Head of caudate nucleus (tissue), 42 donors: ENCODE results near the gene AP3B2.
A peak's percentile ranks its signal among the peaks of the same experiment; 100 is the strongest.

ENCODE experiments used
- DNase-seq, 42 donors: peaks; one replicate each; pipeline versions ENCODE4 v3.0.0 to v3.0.0-alpha.2; 2020 to 2021; ENCODE audit warnings: mixed read lengths in 7 of 42
- intact Hi-C: fragments of 100-400 bp; cut with DNase I; formaldehyde crosslinking; loops from one replicate; pipeline ENCODE4 v1.15.0; 2022

AP3B2 gene

DNA sequence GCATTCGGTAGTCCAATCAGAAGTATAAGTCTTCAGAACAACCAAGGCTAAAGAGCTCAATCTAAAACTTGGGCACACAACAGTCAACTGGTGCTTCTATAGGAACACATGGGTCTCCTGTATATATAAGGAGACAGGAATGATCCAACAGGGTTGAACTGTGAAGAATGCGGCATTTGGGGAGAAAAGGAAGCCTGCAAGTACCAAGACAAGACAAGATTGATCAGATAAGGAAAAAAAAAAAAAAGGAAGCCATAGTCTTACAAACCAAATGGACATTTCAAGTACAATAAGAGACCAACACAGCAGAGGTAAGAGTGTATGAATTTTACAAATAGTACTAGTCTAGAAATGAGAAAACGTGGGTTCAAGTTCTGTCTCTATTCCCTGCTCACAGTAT lies 69.0 kb downstream of the AP3B2 start:
- DNase-seq = no peak
- intact Hi-C loops = no loop called here

DNA sequence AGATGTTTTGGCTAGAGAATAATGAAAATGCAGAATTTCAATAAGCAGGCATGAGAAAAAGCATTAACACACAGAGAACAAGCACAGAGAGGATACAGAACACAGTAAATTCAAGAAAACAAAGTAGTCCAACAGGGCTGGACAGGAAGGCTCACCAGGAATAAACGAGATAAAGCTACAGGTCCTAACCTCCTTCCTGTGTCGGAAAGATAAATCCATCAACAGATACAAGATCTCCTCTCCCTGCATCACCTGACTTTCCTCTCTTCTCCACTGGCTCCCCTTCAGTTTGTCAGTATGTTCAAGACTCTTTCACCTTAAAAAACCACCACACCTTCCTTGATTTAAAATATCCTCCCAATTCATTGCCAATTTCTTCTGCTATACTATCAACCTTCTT lies 73.9 kb downstream of the AP3B2 start:
- intact Hi-C loops = no loop called here

DNA sequence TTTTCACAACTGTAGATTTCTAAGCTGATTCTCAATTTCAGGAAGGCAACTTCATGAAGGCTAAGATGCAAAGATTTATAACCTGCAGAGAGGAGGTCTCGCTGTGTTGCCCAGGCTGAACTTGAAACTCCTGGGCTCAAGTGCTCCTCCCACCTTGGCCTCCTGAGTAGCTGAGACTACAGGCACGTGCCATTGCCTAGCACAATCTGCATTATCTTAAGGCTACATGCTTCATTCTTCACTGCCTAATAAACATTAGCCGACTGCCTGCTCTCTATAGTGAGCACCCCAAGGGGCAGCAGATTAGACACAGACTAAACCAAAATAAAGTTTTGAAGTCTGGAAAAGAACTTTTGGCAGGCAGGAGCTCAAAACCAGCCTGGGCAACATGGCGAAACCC lies 79.6 kb downstream of the AP3B2 start:
- DNase-seq = no peak
- intact Hi-C loops = no loop called here

More for the DNA sequence above, 73.9 kb downstream of the AP3B2 start:
- no peak for DNase-seq

DNA sequence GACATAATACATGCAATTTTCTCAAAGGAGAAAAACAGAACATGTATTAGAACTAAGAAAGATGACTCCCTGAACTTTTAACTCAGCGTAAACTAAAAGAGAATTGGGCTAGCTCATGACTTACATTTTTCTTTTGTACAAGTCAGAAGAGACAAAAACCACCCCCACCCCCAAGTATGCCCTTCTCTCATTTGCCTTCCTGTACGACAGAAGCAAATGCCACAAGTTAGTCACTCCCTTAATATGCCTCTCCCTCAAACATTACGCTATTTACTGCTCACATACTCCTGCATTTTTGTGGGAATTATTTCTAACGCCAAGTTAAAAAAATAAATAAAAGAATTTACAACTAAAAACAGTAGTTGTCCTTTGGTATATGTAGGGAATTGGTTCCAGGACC lies 84.5 kb downstream of the AP3B2 start:
- DNase-seq = no peak
- intact Hi-C loops = no loop called here

DNA sequence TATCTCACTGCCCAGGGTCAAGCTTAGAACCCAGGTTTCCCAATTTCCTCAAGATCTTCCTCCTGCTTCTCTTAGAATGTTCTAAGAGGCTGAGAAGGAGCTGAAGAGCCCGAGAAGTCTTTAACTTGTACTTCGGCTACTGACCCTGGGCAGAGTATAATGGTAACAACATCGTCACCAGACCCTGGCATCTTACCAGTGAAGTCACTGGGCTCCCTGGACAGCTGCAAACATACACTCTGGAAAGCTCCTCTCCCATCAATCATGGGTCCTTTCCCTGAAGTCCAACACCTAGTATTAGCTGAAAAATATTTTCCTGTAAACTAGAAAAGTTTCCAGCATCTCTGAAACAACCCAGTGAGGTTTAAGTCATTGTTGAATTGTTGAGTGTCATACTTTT lies 85.2 kb downstream of the AP3B2 start:
- intact Hi-C loops = no loop called here
- no peak for DNase-seq

DNA sequence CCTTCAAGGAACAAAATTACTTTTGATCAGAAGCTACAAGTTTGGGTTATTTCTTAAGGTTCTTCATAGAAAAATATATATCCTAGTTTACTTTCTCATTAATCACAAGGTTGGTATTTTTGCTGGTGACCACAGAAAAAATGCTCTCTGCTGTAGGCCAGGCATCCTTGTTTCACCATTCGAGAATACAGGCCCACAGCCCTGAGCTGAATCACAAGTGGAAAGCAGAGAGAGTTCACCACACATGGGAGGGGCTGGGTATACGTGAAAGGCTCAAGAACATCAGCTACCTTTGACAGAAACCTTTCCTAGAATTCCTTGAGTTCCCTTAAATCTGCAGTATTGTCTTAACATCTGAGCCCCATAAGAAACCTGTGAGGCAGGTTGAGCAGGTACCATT lies 85.7 kb downstream of the AP3B2 start:
- no peak for DNase-seq
- intact Hi-C loops = no loop called here

DNA sequence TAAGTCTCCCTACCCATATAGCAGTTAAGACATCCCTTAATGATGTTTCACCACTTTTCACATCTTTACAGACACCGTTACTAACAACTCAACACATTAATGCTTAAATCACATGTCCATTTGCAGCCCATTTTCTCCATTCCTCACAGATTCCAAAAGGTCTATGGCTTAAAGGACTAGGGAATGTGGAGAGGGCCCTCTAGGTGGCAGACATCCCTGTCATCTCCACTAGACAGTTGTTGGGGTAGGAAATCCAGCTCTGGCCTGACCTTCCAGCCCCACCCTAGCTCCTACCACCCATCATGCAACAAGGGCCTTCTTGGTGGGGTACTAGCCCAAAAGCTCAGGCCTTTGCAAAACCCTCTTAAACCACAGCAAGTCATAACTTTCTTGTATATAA lies 87.7 kb downstream of the AP3B2 start:
- peak in 1 of 42 donors; percentile 11 for DNase-seq
- intact Hi-C loops = no loop called here

DNA sequence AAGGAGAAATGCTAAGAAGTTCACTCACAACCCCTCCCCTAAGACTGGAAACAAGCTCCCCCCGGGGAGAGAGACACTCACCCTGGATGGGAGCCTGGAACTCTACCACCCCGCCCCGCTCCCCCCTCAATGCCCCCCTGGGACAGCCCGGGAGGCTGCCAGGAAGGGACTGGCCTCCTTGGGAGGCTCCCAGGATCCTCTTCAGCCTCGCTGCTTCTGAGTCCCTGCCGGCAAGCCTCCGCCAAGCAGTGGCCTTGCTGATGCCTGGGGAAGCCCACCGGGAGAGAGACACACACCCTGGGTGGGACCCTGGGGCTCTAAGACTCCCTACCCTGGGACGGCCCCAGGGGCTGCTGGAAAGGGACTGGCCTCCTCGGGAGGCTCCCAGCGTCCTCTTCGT lies 95.9 kb downstream of the AP3B2 start:
- DNase-seq = peak in 2 of 42 donors; percentile 1 to 4
- intact Hi-C loops = no loop called here

DNA sequence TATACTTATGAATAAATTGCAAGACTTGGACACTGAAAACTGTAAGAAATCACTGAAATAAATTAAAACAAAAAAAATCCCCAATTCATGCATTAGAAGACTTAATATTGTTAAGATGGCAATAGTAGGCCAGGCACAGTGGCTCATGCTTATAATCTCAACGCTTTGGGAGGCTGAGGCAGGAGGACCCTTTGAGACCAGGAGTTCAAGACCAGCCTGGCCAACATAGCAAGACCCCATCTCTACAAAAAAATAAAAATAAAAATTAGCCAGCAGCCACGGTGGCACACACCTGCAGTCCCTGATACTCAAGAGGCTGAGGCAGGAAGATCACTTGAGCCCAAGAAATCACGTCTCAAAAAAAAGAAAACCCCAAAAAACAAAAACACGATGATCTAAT lies 98.3 kb downstream of the AP3B2 start:
- intact Hi-C loops = no loop called here
- DNase-seq = no peak
